Vagina (tissue), 2 donors: Measurements from ENCODE around the gene DBP. TPM values are rescaled to one million over a fixed set of nuclear protein-coding genes. Genes with fewer than 3 reads are reported as not detected.

Experiments
- DNase-seq, 2 donors: peaks; one replicate each; pipeline ENCODE4 v3.0.0-alpha.2; 2017; ENCODE audit errors: extremely low spot score in 2 of 2
- H3K27ac ChIP-seq: fragments of 200-600 bp; sonication (generic); one replicate; pipeline ENCODE4 v1.5.1; 2019
- H3K27me3 ChIP-seq: fragments of 200-600 bp; sonication (generic); one replicate; pipeline ENCODE4 v1.5.1; 2019
- H3K36me3 ChIP-seq, 2 donors: fragments of 200-600 bp; sonication (generic); one replicate each; pipeline ENCODE4 v1.5.1; 2017 to 2019
- H3K4me1 ChIP-seq: fragments of 200-600 bp; sonication (generic); one replicate; pipeline ENCODE4 v1.5.1; 2019
- H3K4me3 ChIP-seq, 2 donors: fragments of 200-600 bp; sonication (generic); 1 replicate in 1 of 2; 2 replicates in 1 of 2; pipeline ENCODE4 v1.5.1; 2016 to 2019
- H3K9me3 ChIP-seq: fragments of 200-600 bp; sonication (generic); one replicate; pipeline ENCODE4 v1.5.1; 2019
- POLR2A ChIP-seq, 2 donors: fragments of 450-650 bp; IDR thresholded peaks; one replicate each; pipeline ENCODE4 v1.6.1; 2017; ENCODE audit warnings: antibody characterized with exemption in 2 of 2, mild to moderate bottlenecking in 2 of 2, moderate library complexity in 2 of 2
- POLR2AphosphoS5 ChIP-seq, 2 donors: sonication (generic); formaldehyde crosslinking; IDR thresholded peaks; one replicate each; pipeline ENCODE4 v1.9.0; 2017; ENCODE audit warnings: antibody characterized with exemption in 2 of 2, mild to moderate bottlenecking in 2 of 2, low read depth in 1 of 2; ENCODE audit not compliant: insufficient read depth in 1 of 2
- intact Hi-C: fragments of 100-400 bp; cut with DNase I; formaldehyde crosslinking; loops from one replicate; pipeline ENCODE4 v1.15.1; 2023
- total RNA-seq: library from RNA; depleted of rRNA; stranded (reverse); fragments of >200 nt; gene quantifications from one replicate; pipeline ENCODE4 v1.2.3, GENCODE V29; 2016
- TF ChIP-seq, protein P1 (sequence below), 3 experiments: fragments of 450-650 bp in 2 of 3; fragments of 200-600 bp in 1 of 3; sonication (generic) in 1 of 3; IDR thresholded peaks; one replicate each; pipeline ENCODE4 v1.5.1; 2017 to 2019; ENCODE audit warnings: antibody characterized with exemption in 3 of 3, mild to moderate bottlenecking in 2 of 3, moderate library complexity in 2 of 3

DBP gene
- total RNA-seq, 1 donor from 2014 or later, result 4.9 TPM

DNA sequence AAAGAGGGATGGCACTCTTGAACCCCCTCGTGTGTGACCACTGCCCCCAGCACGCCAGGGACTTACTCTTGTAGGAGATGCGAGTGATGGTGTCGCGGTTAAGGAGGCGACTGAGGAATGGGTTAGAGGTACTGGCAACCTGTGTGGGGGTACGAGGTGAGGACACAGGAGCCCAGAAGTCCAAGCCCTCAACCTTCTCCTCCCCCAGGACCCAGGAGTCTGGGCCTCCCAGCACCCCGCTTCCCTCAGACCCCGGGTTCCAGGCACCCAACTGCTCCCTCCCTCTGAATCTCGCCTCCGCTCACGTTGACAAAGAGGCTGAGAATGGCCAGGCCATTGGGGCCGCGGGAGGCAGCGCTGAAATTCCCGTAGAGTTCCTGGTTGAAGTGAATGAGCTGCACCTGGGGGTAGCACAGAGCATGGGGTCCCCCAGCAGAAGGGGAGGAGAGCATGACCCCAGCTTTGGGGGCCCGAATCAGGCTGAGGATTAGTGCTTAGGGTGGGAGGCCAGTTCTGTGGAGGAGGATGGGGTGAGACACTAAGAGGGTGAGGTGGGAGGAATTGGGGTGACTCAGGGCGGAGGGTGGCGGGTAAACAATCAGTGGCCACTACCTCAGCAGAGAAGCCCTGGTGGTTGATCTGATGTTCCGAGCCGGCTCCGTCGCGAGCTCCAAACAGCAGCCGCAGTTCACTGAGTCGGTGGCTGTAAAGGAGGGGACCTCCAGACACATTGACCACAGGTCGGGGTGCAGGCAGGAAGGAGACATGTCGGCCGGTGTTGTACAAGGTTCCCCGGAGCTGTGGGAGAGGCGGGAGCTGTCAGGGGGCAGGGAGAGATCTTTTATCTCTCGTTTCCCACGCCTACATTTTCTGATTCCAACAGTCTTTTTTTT, 2.5 kb upstream of the DBP start:
- TF ChIP-seq POLR2AphosphoS5 (IDR thresholded peaks at IDR 0.05; ENCODE audit: insufficient read depth in 1 of 2, low read depth in 1 of 2), result no peak
- TF ChIP-seq POLR2A (IDR thresholded peaks at IDR 0.05), result no peak
- TF ChIP-seq, protein P1, sequence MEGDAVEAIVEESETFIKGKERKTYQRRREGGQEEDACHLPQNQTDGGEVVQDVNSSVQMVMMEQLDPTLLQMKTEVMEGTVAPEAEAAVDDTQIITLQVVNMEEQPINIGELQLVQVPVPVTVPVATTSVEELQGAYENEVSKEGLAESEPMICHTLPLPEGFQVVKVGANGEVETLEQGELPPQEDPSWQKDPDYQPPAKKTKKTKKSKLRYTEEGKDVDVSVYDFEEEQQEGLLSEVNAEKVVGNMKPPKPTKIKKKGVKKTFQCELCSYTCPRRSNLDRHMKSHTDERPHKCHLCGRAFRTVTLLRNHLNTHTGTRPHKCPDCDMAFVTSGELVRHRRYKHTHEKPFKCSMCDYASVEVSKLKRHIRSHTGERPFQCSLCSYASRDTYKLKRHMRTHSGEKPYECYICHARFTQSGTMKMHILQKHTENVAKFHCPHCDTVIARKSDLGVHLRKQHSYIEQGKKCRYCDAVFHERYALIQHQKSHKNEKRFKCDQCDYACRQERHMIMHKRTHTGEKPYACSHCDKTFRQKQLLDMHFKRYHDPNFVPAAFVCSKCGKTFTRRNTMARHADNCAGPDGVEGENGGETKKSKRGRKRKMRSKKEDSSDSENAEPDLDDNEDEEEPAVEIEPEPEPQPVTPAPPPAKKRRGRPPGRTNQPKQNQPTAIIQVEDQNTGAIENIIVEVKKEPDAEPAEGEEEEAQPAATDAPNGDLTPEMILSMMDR (IDR thresholded peaks at IDR 0.05), result no peak
- Histone ChIP-seq H3K4me1 (peaks cover 38% of the 10 kb centered on the region), H3K27ac (no peak overlapping the region), H3K9me3 (no peaks in the 10 kb centered on the region), H3K27me3 (no peaks in the 10 kb centered on the region), H3K4me3 (no peak overlapping the region), H3K36me3 (no peaks in the 10 kb centered on the region)
- intact Hi-C loops, result loop anchor here (10.0 kb wide), 1 partner anchor 325 kb away; the partner anchor contains the start of gene FTL
- DNase-seq, result peak in 1 of 2 donors; percentile 87

- peak in 1 of 2 donors; percentile 92 for DNase-seq
- Histone ChIP-seq H3K27ac (peak overlapping the region; percentile 99), H3K4me1 (peaks cover 39% of the 10 kb centered on the region), H3K4me3 (peak overlapping the region in 1 of 2 donors; percentile 54), H3K9me3 (no peaks in the 10 kb centered on the region), H3K27me3 (no peaks in the 10 kb centered on the region), H3K36me3 (no peaks in the 10 kb centered on the region)
- intact Hi-C loops, result loop anchor here (10.0 kb wide), 1 partner anchor 326 kb away; the partner anchor contains the start of gene FTL
- TF ChIP-seq, protein P1 (IDR thresholded peaks at IDR 0.05), result no peak
- no peak for TF ChIP-seq POLR2A (IDR thresholded peaks at IDR 0.05)
- TF ChIP-seq POLR2AphosphoS5 (IDR thresholded peaks at IDR 0.05; ENCODE audit: insufficient read depth in 1 of 2, low read depth in 1 of 2), result no peak
Observed at GRCh38 chr19:48638831-48639381, 1.7 kb upstream of the DBP start.

DNA sequence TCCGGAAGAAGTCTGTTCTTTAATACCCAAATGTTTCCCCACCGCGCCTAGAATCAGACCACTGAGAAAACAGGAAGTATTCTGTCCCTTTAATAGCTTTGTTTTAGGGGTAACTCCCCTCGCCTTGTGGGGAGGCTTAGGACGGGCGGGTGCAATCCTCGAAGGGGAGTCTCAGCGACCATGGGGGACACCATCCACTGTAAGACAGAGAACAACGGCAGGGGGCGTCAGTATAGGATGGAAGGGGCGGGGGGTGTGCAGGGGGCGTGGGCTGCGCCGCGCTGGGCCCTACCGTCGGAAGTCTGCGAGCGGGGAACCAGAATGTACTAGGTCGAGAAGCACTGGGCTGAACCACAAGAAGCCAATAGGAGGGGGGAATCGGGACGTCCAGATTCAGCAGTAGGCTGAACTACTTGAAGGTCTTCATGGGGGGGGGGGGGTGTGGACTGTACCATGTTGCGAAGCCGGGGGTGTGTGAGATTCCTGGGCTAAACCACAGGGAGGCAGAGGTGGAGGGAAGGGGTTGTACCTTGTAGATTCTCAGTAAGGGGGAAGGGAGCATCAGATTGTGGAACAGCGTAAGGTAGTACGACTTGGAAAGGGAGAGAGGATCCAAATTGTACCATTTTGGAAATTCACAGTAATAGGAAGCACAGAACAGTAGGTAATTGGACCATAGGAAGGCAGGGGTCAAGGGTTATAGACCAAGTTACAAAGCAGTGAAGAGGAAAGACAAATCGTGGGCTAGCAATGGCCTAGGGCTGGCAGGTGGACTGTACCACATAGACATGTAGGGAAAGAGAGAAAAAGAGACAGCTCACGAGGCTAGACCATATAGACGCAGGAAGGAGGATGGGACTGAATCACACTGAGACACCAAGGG, 1.0 kb upstream of the DBP start:
- Histone ChIP-seq H3K27ac (peak overlapping the region; percentile 99), H3K27me3 (no peaks in the 10 kb centered on the region), H3K36me3 (no peaks in the 10 kb centered on the region), H3K9me3 (no peaks in the 10 kb centered on the region), H3K4me1 (peaks cover 46% of the 10 kb centered on the region), H3K4me3 (peak overlapping the region; percentile 54 to 69)
- peak in 1 of 2 donors; percentile 97 for DNase-seq
- TF ChIP-seq, protein P1 (IDR thresholded peaks at IDR 0.05), result no peak
- TF ChIP-seq POLR2AphosphoS5 (IDR thresholded peaks at IDR 0.05; ENCODE audit: insufficient read depth in 1 of 2, low read depth in 1 of 2) (no peak), POLR2A (IDR thresholded peaks at IDR 0.05) (peak in 1 of 2 donors; percentile 26)
- intact Hi-C loops, result loop anchor here (10.0 kb wide), 1 partner anchor 327 kb away; the partner anchor contains the start of gene FTL

DNA sequence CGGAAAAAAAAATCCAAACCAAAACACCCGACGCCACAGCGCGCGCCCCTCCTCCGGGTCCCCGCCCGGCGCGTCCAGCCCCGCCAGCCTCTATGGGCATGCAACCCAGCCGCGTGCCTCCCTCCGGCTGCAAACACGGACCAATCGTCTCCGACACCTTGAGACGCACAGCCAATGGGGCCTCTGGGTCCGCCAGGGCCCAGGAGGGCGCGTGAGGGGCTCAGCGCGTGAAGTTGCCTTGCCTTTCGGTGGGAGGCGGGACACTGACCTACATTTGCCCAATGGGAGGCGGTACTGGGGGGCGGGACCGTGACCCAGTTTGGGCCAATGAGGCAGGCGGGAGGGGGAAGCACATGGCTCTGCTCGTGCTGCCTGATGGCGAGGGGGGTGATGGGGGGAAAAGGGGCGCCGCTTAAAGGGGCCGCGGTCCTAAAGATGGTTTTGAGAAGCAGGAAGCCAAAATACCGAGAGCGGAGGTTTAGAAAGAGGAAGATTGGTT, 319 bp upstream of the DBP start:
- DNase-seq, result peak in 1 of 2 donors; percentile 100
- no peaks in the 10 kb centered on the region for H3K9me3 ChIP-seq
- no peaks in the 10 kb centered on the region for H3K36me3 ChIP-seq
- peak overlapping the region; percentile 54 to 69 for H3K4me3 ChIP-seq
- no peaks in the 10 kb centered on the region for H3K27me3 ChIP-seq
- intact Hi-C loops, result loop anchor here (10.0 kb wide), 1 partner anchor 327 kb away; the partner anchor contains the start of gene FTL
- H3K27ac ChIP-seq, result peak overlapping the region; percentile 99
- peak; percentile 92 to 94 for TF ChIP-seq POLR2AphosphoS5 (IDR thresholded peaks at IDR 0.05; ENCODE audit: insufficient read depth in 1 of 2, low read depth in 1 of 2)
- TF ChIP-seq POLR2A (IDR thresholded peaks at IDR 0.05), result no peak
- peaks cover 53% of the 10 kb centered on the region for H3K4me1 ChIP-seq
